H1 (cell line): Measurements from ENCODE around the gene PRRT2. TPM values are rescaled to one million over a fixed set of nuclear protein-coding genes. Genes with fewer than 3 reads are reported as not detected.
"Not testable (repeated sequence)": the region's sequence is repeated elsewhere in the genome, so short reads cannot be mapped to it uniquely, and the experiment has no call there.

ENCODE experiments used
- CTCF ChIA-PET: fragments of 300-600 bp; sonication (Branson Sonifier 250); formaldehyde crosslinking; loops from one replicate; lab custom pipeline; 2021; ENCODE audit not compliant: partially characterized antibody; lab: Charles Lee
- POLR2A ChIA-PET: fragments of 300-600 bp; sonication (Branson Sonifier 250); formaldehyde crosslinking; loops from one replicate; lab custom pipeline; 2021; ENCODE audit warnings: inconsistent platforms; ENCODE audit not compliant: partially characterized antibody; lab: Charles Lee
- DNase-seq, 2 experiments: peaks; one replicate each; pipeline versions ENCODE4 v3.0.0 to v3.0.0-alpha.2; 2010 to 2022; ENCODE audit warnings: low spot score in 2 of 2, low read depth in 1 of 2, mixed read lengths in 1 of 2
- FAIRE-seq: peaks from 2 replicates; lab custom pipeline; 2011; peaks lifted over from hg19 to GRCh38; lab: Jason Lieb, UNC
- H2AFZ ChIP-seq: 2 replicates; pipeline ENCODE4 v1.8.1; 2012; ENCODE audit warnings: low read length, inconsistent platforms
- H2AK5ac ChIP-seq: 2 replicates; pipeline ENCODE4 v1.6.1; 2013; ENCODE audit warnings: low read depth, low read length
- H2BK120ac ChIP-seq: replicated peaks from 2 replicates; pipeline ENCODE3; 2013; ENCODE audit warnings: low read depth, low read length, inconsistent platforms
- H2BK12ac ChIP-seq: 2 replicates; pipeline ENCODE4 v1.6.1; 2013; ENCODE audit warnings: low read depth, low read length
- H2BK15ac ChIP-seq: 2 replicates; pipeline ENCODE4 v1.6.1; 2013; ENCODE audit warnings: low read length
- H2BK20ac ChIP-seq: 2 replicates; pipeline ENCODE4 v1.6.1; 2013; ENCODE audit warnings: low read length
- H2BK5ac ChIP-seq: 2 replicates; pipeline ENCODE4 v1.6.1; 2013; ENCODE audit warnings: low read depth, low read length
- H3K14ac ChIP-seq: 2 replicates; pipeline ENCODE4 v1.6.1; 2013; ENCODE audit warnings: inconsistent platforms; ENCODE audit not compliant: insufficient read length
- H3K18ac ChIP-seq: 2 replicates; pipeline ENCODE4 v1.6.1; 2013; ENCODE audit warnings: low read length; ENCODE audit errors: extremely low read depth
- H3K23ac ChIP-seq: 2 replicates; pipeline ENCODE4 v1.6.1; 2013; ENCODE audit warnings: inconsistent platforms; ENCODE audit not compliant: insufficient read length
- H3K23me2 ChIP-seq: 2 replicates; pipeline ENCODE4 v1.6.1; 2013; ENCODE audit warnings: low read depth, low read length
- H3K27ac ChIP-seq: 2 replicates; pipeline ENCODE4 v1.6.1; 2011; ENCODE audit warnings: low read depth, low read length, inconsistent platforms
- H3K27me3 ChIP-seq, 4 experiments: replicated peaks in 1 of 4; 1 replicate in 1 of 4; 2 replicates in 3 of 4; pipeline versions ENCODE4 v1.6.1 to v1.8.1; 2011 to 2013; ENCODE audit warnings: low read length in 3 of 4, mild to moderate bottlenecking in 3 of 4, inconsistent platforms in 2 of 4, mixed read lengths in 2 of 4, moderate library complexity in 1 of 4; ENCODE audit not compliant: control insufficient read depth in 3 of 4, insufficient read depth in 3 of 4; ENCODE audit errors: extremely low read depth in 1 of 4
- H3K36me3 ChIP-seq, 4 experiments: 2 replicates each; pipeline versions ENCODE4 v1.6.1 to v1.8.1; 2011 to 2013; ENCODE audit warnings: mild to moderate bottlenecking in 4 of 4, low read length in 3 of 4, moderate library complexity in 2 of 4, control low read depth in 1 of 4, inconsistent platforms in 1 of 4; ENCODE audit not compliant: insufficient read depth in 4 of 4, control insufficient read depth in 2 of 4
- H3K4ac ChIP-seq: replicated peaks from 2 replicates; pipeline ENCODE3; 2013; ENCODE audit warnings: low read length, low read depth, mixed read lengths, inconsistent platforms; ENCODE audit not compliant: insufficient read length
- H3K4me1 ChIP-seq, 4 experiments: replicated peaks in 1 of 4; 1 replicate in 1 of 4; 2 replicates in 3 of 4; pipeline versions ENCODE4 v1.6.1 to v1.8.1; 2011 to 2013; ENCODE audit warnings: low read length in 3 of 4, inconsistent platforms in 2 of 4, mixed read lengths in 1 of 4; ENCODE audit not compliant: insufficient read depth in 4 of 4, control insufficient read depth in 3 of 4
- H3K4me2 ChIP-seq, 2 experiments: 2 replicates each; pipeline versions ENCODE4 v1.6.1 to v1.8.1; 2011 to 2013; ENCODE audit warnings: low read depth in 2 of 2, low read length in 2 of 2, control low read depth in 1 of 2, inconsistent platforms in 1 of 2, mild to moderate bottlenecking in 1 of 2; ENCODE audit not compliant: insufficient read depth in 1 of 2
- H3K4me3 ChIP-seq, 4 experiments: fragments of 200-600, 300-600 bp in 1 of 4; sonication (generic), shearing (Covaris generic), sonication (Bioruptor Twin) in 1 of 4; 2 replicates each; pipeline versions ENCODE4 v1.5.1 to v1.8.1; 2011 to 2016; ENCODE audit warnings: low read length in 4 of 4, low read depth in 3 of 4, control low read depth in 2 of 4, inconsistent platforms in 2 of 4, mild to moderate bottlenecking in 2 of 4, mixed read lengths in 1 of 4, moderate library complexity in 1 of 4; ENCODE audit not compliant: insufficient read depth in 2 of 4; ENCODE audit errors: extremely low read depth in 1 of 4
- H3K56ac ChIP-seq: replicated peaks from 2 replicates; pipeline ENCODE3; 2013; ENCODE audit warnings: low read depth, mild to moderate bottlenecking, mixed read lengths, low read length, inconsistent platforms; ENCODE audit not compliant: insufficient read length
- H3K79me1 ChIP-seq: 2 replicates; pipeline ENCODE4 v1.6.1; 2013; ENCODE audit warnings: low read depth, low read length, control low read depth
- H3K79me2 ChIP-seq, 2 experiments: 2 replicates each; pipeline versions ENCODE4 v1.6.1 to v1.8.1; 2012 to 2013; ENCODE audit warnings: low read length in 2 of 2, mild to moderate bottlenecking in 2 of 2, inconsistent platforms in 1 of 2; ENCODE audit not compliant: insufficient read depth in 2 of 2, control insufficient read depth in 1 of 2
- H3K9ac ChIP-seq, 4 experiments: replicated peaks in 1 of 4; 1 replicate in 1 of 4; 2 replicates in 3 of 4; pipeline versions ENCODE4 v1.6.1 to v1.8.1; 2011 to 2013; ENCODE audit warnings: low read depth in 3 of 4, low read length in 3 of 4, control low read depth in 2 of 4, mild to moderate bottlenecking in 2 of 4, moderate library complexity in 2 of 4, inconsistent platforms in 1 of 4; ENCODE audit errors: extremely low read depth in 1 of 4
- H3K9me3 ChIP-seq, 2 experiments: 2 replicates each; pipeline versions ENCODE4 v1.6.1 to v1.8.1; 2012 to 2013; ENCODE audit warnings: mild to moderate bottlenecking in 2 of 2, moderate library complexity in 2 of 2, control low read depth in 1 of 2, inconsistent platforms in 1 of 2, low read depth in 1 of 2, low read length in 1 of 2, mixed read lengths in 1 of 2; ENCODE audit not compliant: insufficient read depth in 2 of 2
- H4K20me1 ChIP-seq, 2 experiments: replicated peaks in 1 of 2; 2 replicates each; pipeline versions ENCODE3 to v1.8.1; 2011 to 2013; ENCODE audit warnings: inconsistent platforms in 2 of 2, low read length in 2 of 2, mild to moderate bottlenecking in 1 of 2; ENCODE audit not compliant: insufficient read depth in 2 of 2, control insufficient read depth in 1 of 2
- H4K5ac ChIP-seq: 2 replicates; pipeline ENCODE4 v1.6.1; 2013; ENCODE audit warnings: low read length, low read depth, mixed read lengths, inconsistent platforms; ENCODE audit not compliant: insufficient read length
- H4K8ac ChIP-seq: 2 replicates; pipeline ENCODE4 v1.8.0; 2013; ENCODE audit warnings: mild to moderate bottlenecking, moderate library complexity, low read length, inconsistent platforms; ENCODE audit not compliant: insufficient read depth; ENCODE audit errors: extremely low read depth
- H4K91ac ChIP-seq: replicated peaks from 2 replicates; pipeline ENCODE3; 2013; ENCODE audit warnings: low read length, mixed read lengths, inconsistent platforms; ENCODE audit not compliant: insufficient read length
- WGBS, 2 experiments: shearing (Covaris generic) in 1 of 2; methylation state at CpG; one replicate each; pipeline versions ENCODE4 v1.1.6 to v1.1.7; 2013 to 2015; ENCODE audit warnings: low lambda C conversion rate in 2 of 2, mixed read lengths in 2 of 2, inconsistent platforms in 1 of 2, low coverage in 1 of 2, missing lambda C conversion rate in 1 of 2; ENCODE audit not compliant: insufficient replicate concordance in 2 of 2, insufficient coverage in 1 of 2, insufficient read length in 1 of 2; ENCODE audit errors: extremely low coverage in 1 of 2, missing lambda C conversion rate in 1 of 2; 5-methylcytosine and 5-hydroxymethylcytosine counted together
- polyA plus RNA-seq, 7 experiments: library from polyadenylated mRNA; depleted of rRNA in 3 of 7; stranded (reverse) in 5 of 7; unstranded in 2 of 7; fragments of >200 nt in 5 of 7; fragments of 200-250 nt in 2 of 7; gene quantifications; 1 replicate in 5 of 7; 2 replicates in 1 of 7; 4 replicates in 1 of 7; pipeline versions ENCODE4 v1.2.1 to v1.2.3, GENCODE V29; 2011 to 2013; ENCODE audit warnings: missing spikeins in 2 of 7, mixed read lengths in 2 of 7
- total RNA-seq: library from RNA; stranded (reverse); fragmentation: NEBNext Ultra II Directional; extraction: Animal tissue kit (Norgen Biotek cat#: 25700); gene quantifications from 2 replicates; pipeline ENCODE4 v1.2.1, GENCODE V29; 2021

The PRRT2 gene
- total and polyA plus RNA-seq, 2 of the 8 experiments (the other 6 are each of a cell fraction or from before 2014, with no cell fraction given), result 12.8 to 32.6 TPM

DNA sequence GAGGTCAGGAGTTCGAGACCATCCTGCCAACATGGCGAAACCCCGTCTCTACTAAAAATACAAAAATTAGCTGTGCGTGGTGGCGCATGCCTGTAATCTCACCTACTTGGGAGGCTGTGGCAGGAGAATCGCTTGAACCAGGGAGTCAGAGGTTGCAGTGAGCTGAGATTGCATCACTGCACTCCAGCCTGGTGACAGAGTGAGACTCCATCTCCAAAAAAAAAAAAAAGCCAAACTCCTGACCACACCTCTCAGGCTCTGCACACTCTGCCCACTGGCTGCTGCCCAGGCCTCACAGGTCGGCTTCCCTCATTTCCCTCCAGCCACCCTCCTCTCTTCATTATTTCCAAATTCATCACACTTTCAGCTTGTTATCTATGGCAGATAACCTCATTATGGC lies 39.7 kb upstream of the PRRT2 start:
- not testable (repeated sequence) for H3K36me3 ChIP-seq, H4K20me1 ChIP-seq, FAIRE-seq, H3K23me2 ChIP-seq, H3K14ac ChIP-seq, H3K4ac ChIP-seq, DNase-seq, H3K4me2 ChIP-seq, H3K18ac ChIP-seq, H2BK120ac ChIP-seq, H3K56ac ChIP-seq, H4K91ac ChIP-seq, H2BK12ac ChIP-seq, H3K9me3 ChIP-seq, H3K79me2 ChIP-seq, H3K9ac ChIP-seq, H4K8ac ChIP-seq, H3K79me1 ChIP-seq, H4K5ac ChIP-seq, H3K27me3 ChIP-seq, H2BK15ac ChIP-seq, H2BK5ac ChIP-seq, H3K23ac ChIP-seq, H2BK20ac ChIP-seq, H2AFZ ChIP-seq, H3K4me1 ChIP-seq, H2AK5ac ChIP-seq, H3K4me3 ChIP-seq, H3K27ac ChIP-seq
- ChIA-PET CTCF (interaction anchor here (0.7 to 3.2 kb wide), 5 partner anchors 13 to 71 kb away, joined by 3 to 22 read pairs (median 4); no protein-coding TSS in a partner anchor), POLR2A (interaction anchor here (1.0 to 2.9 kb wide), 3 partner anchors 29 to 93 kb away, joined by 4 to 8 read pairs (median 4); no protein-coding TSS in a partner anchor)
- 92% methylated on average over 7 of the region's 7 CpGs; no CpG with 5 or more reads in 1 of the 2 experiments for WGBS, 2 experiments
